Measurements from ENCODE around the gene TAS2R10. TPM values are rescaled to one million over a fixed set of nuclear protein-coding genes. Genes with fewer than 3 reads are reported as not detected.

Gene TAS2R10
- polyA plus RNA-seq, 1 donor from 2014 or later, result 8.3 TPM

- Histone ChIP-seq H2AFZ (ENCODE audit: low read depth, low read length) (no peak overlapping the region), H3K4me3 (ENCODE audit: low read length) (no peak overlapping the region), H3K9ac (ENCODE audit: low read length) (no peak overlapping the region), H4K20me1 (ENCODE audit: insufficient read depth) (no peaks in the 10 kb centered on the region), H3K36me3 (ENCODE audit: insufficient read depth, low read length) (no peaks in the 10 kb centered on the region), H3K27me3 (ENCODE audit: insufficient read depth, low read depth, low read length) (no peaks in the 10 kb centered on the region), H3K79me2 (replicated peaks; ENCODE audit: insufficient read depth, low read length) (no peaks in the 10 kb centered on the region), H3K9me3 (ENCODE audit: low read length) (peaks cover 3% of the 10 kb centered on the region), H3F3A (ENCODE audit: insufficient read depth, low read length, poor library complexity, severe bottlenecking) (no peaks in the 10 kb centered on the region), H3K4me2 (ENCODE audit: low read length) (no peak overlapping the region), H3K27ac (ENCODE audit: low read length) (no peak overlapping the region), H3K9me2 (ENCODE audit: insufficient read depth, low read length) (no peaks in the 10 kb centered on the region)
- no peak for TF ChIP-seq MXI1 (conservative IDR thresholded peaks at IDR 0.05; ENCODE audit: poor library complexity, severe bottlenecking)
- TF ChIP-seq POLR2AphosphoS5 (IDR thresholded peaks at IDR 0.05), result no peak
- TF ChIP-seq EP300 (conservative IDR thresholded peaks at IDR 0.05; ENCODE audit: poor library complexity, severe bottlenecking), result no peak
- no peak for TF ChIP-seq REST (IDR thresholded peaks at IDR 0.05; ENCODE audit: borderline replicate concordance)
- no peak for TF ChIP-seq SMC3 (conservative IDR thresholded peaks at IDR 0.05; ENCODE audit: poor library complexity)
- TF ChIP-seq CTCF (IDR thresholded peaks at IDR 0.05; ENCODE audit: poor library complexity, severe bottlenecking), result no peak
- no peak for TF ChIP-seq TAF1 (IDR thresholded peaks at IDR 0.05; ENCODE audit: low read depth)
- no peak for TF ChIP-seq EZH2 (IDR thresholded peaks at IDR 0.05; ENCODE audit: borderline replicate concordance, insufficient read depth, low read length, poor library complexity, severe bottlenecking)
- no peak for TF ChIP-seq RAD21 (conservative IDR thresholded peaks at IDR 0.05)
These were observed 35.2 kb upstream of the TAS2R10 start for GRCh38 chr12:10861366-10861765.

GRCh38 chr12:10855807-10856206, 29.6 kb upstream of the TAS2R10 start:
- H2AFZ ChIP-seq (ENCODE audit: low read depth, low read length), result no peak overlapping the region
- no peak overlapping the region for H3K4me2 ChIP-seq (ENCODE audit: low read length)
- no peak overlapping the region for H3K27ac ChIP-seq (ENCODE audit: low read length)
- H3F3A ChIP-seq (ENCODE audit: insufficient read depth, low read length, poor library complexity, severe bottlenecking), result no peaks in the 10 kb centered on the region
- H3K9me3 ChIP-seq (ENCODE audit: low read length), result peaks cover 10% of the 10 kb centered on the region
- H3K36me3 ChIP-seq (ENCODE audit: insufficient read depth, low read length), result no peaks in the 10 kb centered on the region
- no peaks in the 10 kb centered on the region for H4K20me1 ChIP-seq (ENCODE audit: insufficient read depth)
- no peaks in the 10 kb centered on the region for H3K27me3 ChIP-seq (ENCODE audit: insufficient read depth, low read depth, low read length)
- no peak for TF ChIP-seq RAD21 (conservative IDR thresholded peaks at IDR 0.05)
- no peak for TF ChIP-seq CTCF (IDR thresholded peaks at IDR 0.05; ENCODE audit: poor library complexity, severe bottlenecking)
- no peak for TF ChIP-seq TAF1 (IDR thresholded peaks at IDR 0.05; ENCODE audit: low read depth)
- no peak for TF ChIP-seq POLR2AphosphoS5 (IDR thresholded peaks at IDR 0.05)
- no peak for TF ChIP-seq EP300 (conservative IDR thresholded peaks at IDR 0.05; ENCODE audit: poor library complexity, severe bottlenecking)
- no peak for TF ChIP-seq SMC3 (conservative IDR thresholded peaks at IDR 0.05; ENCODE audit: poor library complexity)
- no peak for TF ChIP-seq REST (IDR thresholded peaks at IDR 0.05; ENCODE audit: borderline replicate concordance)
- TF ChIP-seq EZH2 (IDR thresholded peaks at IDR 0.05; ENCODE audit: borderline replicate concordance, insufficient read depth, low read length, poor library complexity, severe bottlenecking), result no peak
- no peak for TF ChIP-seq MXI1 (conservative IDR thresholded peaks at IDR 0.05; ENCODE audit: poor library complexity, severe bottlenecking)
- no peaks in the 10 kb centered on the region for H3K79me2 ChIP-seq (replicated peaks; ENCODE audit: insufficient read depth, low read length)
- no peak overlapping the region for H3K4me3 ChIP-seq (ENCODE audit: low read length)
- no peak overlapping the region for H3K9ac ChIP-seq (ENCODE audit: low read length)
- H3K9me2 ChIP-seq (ENCODE audit: insufficient read depth, low read length), result no peaks in the 10 kb centered on the region

All from neural cell (in vitro differentiated cells).